ENCODE data around the gene CNTLN.
"Not testable (repeated sequence)": the region's sequence is repeated elsewhere in the genome, so short reads cannot be mapped to it uniquely, and the experiment has no call there.

Gene CNTLN

GRCh38 chr9:17433526-17433925 lies 298.7 kb downstream of the CNTLN start:
- DNase-seq, result no peak

GRCh38 chr9:17436854-17437253 lies 302.0 kb downstream of the CNTLN start:
- no peak for DNase-seq

- DNase-seq, result no peak
These were observed 303.0 kb downstream of the CNTLN start for GRCh38 chr9:17437813-17438212.

- not testable (repeated sequence) for DNase-seq
These were observed 310.3 kb downstream of the CNTLN start for GRCh38 chr9:17445126-17445525.

GRCh38 chr9:17453751-17454150 lies 318.9 kb downstream of the CNTLN start:
- no peak for DNase-seq

GRCh38 chr9:17462869-17463464 lies 328.1 kb downstream of the CNTLN start:
- DNase-seq, result peak; percentile 61

- no peak for DNase-seq
These were observed 335.4 kb downstream of the CNTLN start for GRCh38 chr9:17470036-17470813.

- DNase-seq, result no peak
These were observed 337.3 kb downstream of the CNTLN start for GRCh38 chr9:17472126-17472525.

- no peak for DNase-seq
These were observed 341.6 kb downstream of the CNTLN start for GRCh38 chr9:17476401-17476800.

GRCh38 chr9:17477816-17478215 lies 343.0 kb downstream of the CNTLN start:
- no peak for DNase-seq

GRCh38 chr9:17480966-17481365 lies 346.1 kb downstream of the CNTLN start:
- no peak for DNase-seq

GRCh38 chr9:17481565-17481964 lies 346.7 kb downstream of the CNTLN start:
- DNase-seq, result no peak

GRCh38 chr9:17484906-17485305 lies 350.1 kb downstream of the CNTLN start:
- DNase-seq, result peak; percentile 51

GRCh38 chr9:17486396-17486795 lies 351.6 kb downstream of the CNTLN start:
- no peak for DNase-seq

- DNase-seq, result no peak
These were observed 352.6 kb downstream of the CNTLN start for GRCh38 chr9:17487467-17487866.

GRCh38 chr9:17488662-17489061 lies 353.8 kb downstream of the CNTLN start:
- DNase-seq, result no peak

GRCh38 chr9:17490110-17490509 lies 355.3 kb downstream of the CNTLN start:
- DNase-seq, result no peak

GRCh38 chr9:17491780-17492179 lies 356.9 kb downstream of the CNTLN start:
- DNase-seq, result no peak

GRCh38 chr9:17503196-17503595 lies 368.4 kb downstream of the CNTLN start:
- no peak for DNase-seq

GRCh38 chr9:17509151-17509550 lies 374.3 kb downstream of the CNTLN start:
- DNase-seq, result no peak

GRCh38 chr9:17509701-17510100 lies 374.9 kb downstream of the CNTLN start:
- DNase-seq, result peak; percentile 28

- no peak for DNase-seq
These were observed 384.9 kb downstream of the CNTLN start for GRCh38 chr9:17519761-17520160.

GRCh38 chr9:17520268-17521064 lies 385.6 kb downstream of the CNTLN start:
- no peak for DNase-seq
